RWPE2 (cell line): ENCODE measurements around the gene SP110.
"Not testable (repeated sequence)": the region's sequence is repeated elsewhere in the genome, so short reads cannot be mapped to it uniquely, and the experiment has no call there.

ENCODE experiments used
- ATAC-seq: fragments of 200-7000 bp; cut with Tn5 transposase; 3 replicates; pipeline ENCODE4 v1.9.1; 2021; ENCODE audit warnings: low read depth
- DNase-seq: peaks from one replicate; pipeline ENCODE4 v3.0.0-alpha.2; 2020; ENCODE audit warnings: low spot score
- H3K27ac ChIP-seq: fragments of 450-650 bp; 2 replicates; pipeline ENCODE4 v1.5.1; 2017; ENCODE audit warnings: mild to moderate bottlenecking; ENCODE audit not compliant: poor library complexity, severe bottlenecking
- H3K27me3 ChIP-seq: fragments of 250-450 bp; sonication (Bioruptor Pico); 2 replicates; pipeline ENCODE4 v1.5.1; 2021; ENCODE audit warnings: mild to moderate bottlenecking, moderate library complexity; ENCODE audit not compliant: insufficient read depth, poor library complexity, severe bottlenecking
- H3K36me3 ChIP-seq: fragments of 250-450 bp; sonication (Bioruptor Pico); 2 replicates; pipeline ENCODE4 v1.5.1; 2020; ENCODE audit warnings: low read depth, mild to moderate bottlenecking, moderate library complexity
- H3K4me1 ChIP-seq: fragments of 250-450 bp; sonication (Bioruptor Pico); 2 replicates; pipeline ENCODE4 v1.5.1; 2021; ENCODE audit warnings: mild to moderate bottlenecking, moderate library complexity; ENCODE audit not compliant: insufficient read depth, poor library complexity, severe bottlenecking
- H3K4me3 ChIP-seq: fragments of 250-450 bp; sonication (Bioruptor Pico); 2 replicates; pipeline ENCODE4 v1.5.1; 2021; ENCODE audit warnings: mild to moderate bottlenecking, moderate library complexity; ENCODE audit not compliant: severe bottlenecking
- H3K9me3 ChIP-seq: fragments of 250-450 bp; sonication (Bioruptor Pico); 2 replicates; pipeline ENCODE4 v1.5.1; 2021; ENCODE audit warnings: mild to moderate bottlenecking, moderate library complexity; ENCODE audit not compliant: severe bottlenecking
- CTCF ChIP-seq: fragments of 450-650 bp; IDR thresholded peaks from one replicate; pipeline ENCODE4 v1.5.1; 2017; ENCODE audit warnings: mild to moderate bottlenecking, moderate library complexity; ENCODE audit not compliant: poor library complexity, severe bottlenecking

The SP110 gene

GRCh38 chr2:230129343-230129742 lies 90.4 kb downstream of the SP110 start:
- Histone ChIP-seq H3K4me3 (no peak overlapping the region), H3K27ac (no peak overlapping the region), H3K4me1 (no peaks in the 10 kb centered on the region), H3K27me3 (no peaks in the 10 kb centered on the region), H3K9me3 (no peaks in the 10 kb centered on the region), H3K36me3 (no peaks in the 10 kb centered on the region)
- ATAC-seq: no peak
- TF ChIP-seq CTCF: no peak
- no peak for DNase-seq

- no peak for ATAC-seq
- Histone ChIP-seq H3K4me1 (no peaks in the 10 kb centered on the region), H3K36me3 (no peaks in the 10 kb centered on the region), H3K27ac (no peak overlapping the region), H3K4me3 (no peak overlapping the region), H3K27me3 (no peaks in the 10 kb centered on the region), H3K9me3 (no peaks in the 10 kb centered on the region)
- DNase-seq: no peak
- TF ChIP-seq CTCF: no peak
Measured at GRCh38 chr2:230128623-230129342, 91.0 kb downstream of the SP110 start.

- Histone ChIP-seq H3K9me3 (peaks cover 2% of the 10 kb centered on the region), H3K27ac (no peak overlapping the region), H3K36me3 (no peaks in the 10 kb centered on the region), H3K4me3 (no peak overlapping the region), H3K4me1 (no peaks in the 10 kb centered on the region), H3K27me3 (no peaks in the 10 kb centered on the region)
- TF ChIP-seq CTCF: no peak
- no peak for ATAC-seq
- no peak for DNase-seq
Measured at GRCh38 chr2:230127195-230127594, 92.6 kb downstream of the SP110 start.

- Histone ChIP-seq H3K36me3 (no peaks in the 10 kb centered on the region), H3K4me1 (no peaks in the 10 kb centered on the region), H3K27me3 (no peaks in the 10 kb centered on the region), H3K9me3 (peaks cover 2% of the 10 kb centered on the region), H3K4me3 (no peak overlapping the region), H3K27ac (no peak overlapping the region)
- DNase-seq (no peak), ATAC-seq (no peak)
- no peak for TF ChIP-seq CTCF
Measured at GRCh38 chr2:230124757-230125431, 94.9 kb downstream of the SP110 start.

GRCh38 chr2:230124235-230124634 lies 95.5 kb downstream of the SP110 start:
- Histone ChIP-seq H3K4me3 (no peak overlapping the region), H3K4me1 (no peaks in the 10 kb centered on the region), H3K36me3 (no peaks in the 10 kb centered on the region), H3K27ac (no peak overlapping the region), H3K9me3 (peaks cover 2% of the 10 kb centered on the region), H3K27me3 (no peaks in the 10 kb centered on the region)
- no peak for ATAC-seq
- DNase-seq: no peak
- TF ChIP-seq CTCF: no peak

GRCh38 chr2:230120376-230120775 lies 99.4 kb downstream of the SP110 start:
- H3K27ac ChIP-seq, DNase-seq, H3K4me1 ChIP-seq, H3K36me3 ChIP-seq, H3K9me3 ChIP-seq, H3K4me3 ChIP-seq, H3K27me3 ChIP-seq, ATAC-seq: not testable (repeated sequence)

DNA sequence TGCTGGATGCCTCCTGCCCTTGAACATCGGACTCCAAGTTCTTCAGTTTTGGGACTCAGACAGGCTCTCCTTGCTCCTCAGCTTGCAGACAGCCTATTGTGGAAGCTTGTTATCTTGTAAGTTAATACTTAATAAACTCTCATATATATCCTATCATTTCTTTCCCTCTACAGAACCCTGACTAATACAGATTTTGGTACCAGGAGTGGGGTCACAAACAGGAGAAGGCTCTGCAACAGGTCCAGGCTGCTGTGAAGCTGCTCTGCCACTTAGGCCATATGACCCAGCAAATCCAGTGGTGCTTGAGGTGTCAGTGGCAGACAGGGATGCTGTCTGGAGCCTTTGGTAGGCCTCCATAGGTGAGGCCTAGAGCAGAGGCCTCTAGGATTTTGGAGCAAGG lies 100.0 kb downstream of the SP110 start:
- H3K27me3 ChIP-seq, H3K9me3 ChIP-seq, H3K36me3 ChIP-seq, H3K4me3 ChIP-seq, DNase-seq, ATAC-seq, H3K27ac ChIP-seq, H3K4me1 ChIP-seq: not testable (repeated sequence)
